DMS53 treated with DMSO at 0.1 percent for 48 hours (cell line): Measurements from ENCODE around the gene CYP3A7.
"Not testable (repeated sequence)": the region's sequence is repeated elsewhere in the genome, so short reads cannot be mapped to it uniquely, and the experiment has no call there.

Experiments used
- DNase-seq: peaks from one replicate; lab custom pipeline; 2025; ENCODE audit not compliant: unreplicated experiment; lab: John Stamatoyannopoulos, UW

CYP3A7 gene

GRCh38 chr7:99709838-99710578, 25.0 kb downstream of the CYP3A7 start:
- DNase-seq: no peak

- DNase-seq: no peak
Observed at GRCh38 chr7:99709260-99709659, 25.7 kb downstream of the CYP3A7 start.

GRCh38 chr7:99707096-99707495, 27.9 kb downstream of the CYP3A7 start:
- no peak for DNase-seq

- DNase-seq: no peak
Observed at GRCh38 chr7:99699946-99700345, 35.0 kb downstream of the CYP3A7 start.

- peak; percentile 6 for DNase-seq
Observed at GRCh38 chr7:99698867-99699730, 35.9 kb downstream of the CYP3A7 start.

- no peak for DNase-seq
Observed at GRCh38 chr7:99694912-99695304, 40.1 kb downstream of the CYP3A7 start.

GRCh38 chr7:99694201-99694911, 40.6 kb downstream of the CYP3A7 start:
- DNase-seq: no peak

GRCh38 chr7:99693427-99694200, 41.4 kb downstream of the CYP3A7 start:
- peak; percentile 77 for DNase-seq

GRCh38 chr7:99693100-99693426, 41.9 kb downstream of the CYP3A7 start:
- no peak for DNase-seq

GRCh38 chr7:99692563-99692962, 42.4 kb downstream of the CYP3A7 start:
- not testable (repeated sequence) for DNase-seq

GRCh38 chr7:99691658-99692057, 43.3 kb downstream of the CYP3A7 start:
- not testable (repeated sequence) for DNase-seq

GRCh38 chr7:99690918-99691317, 44.1 kb downstream of the CYP3A7 start:
- DNase-seq: not testable (repeated sequence)

GRCh38 chr7:99685871-99686608, 49.0 kb downstream of the CYP3A7 start:
- not testable (repeated sequence) for DNase-seq

GRCh38 chr7:99685129-99685758, 49.8 kb downstream of the CYP3A7 start:
- no peak for DNase-seq

- no peak for DNase-seq
Observed at GRCh38 chr7:99679400-99680191, 55.4 kb downstream of the CYP3A7 start, which contains the start of gene CYP3A5. CYP3A5 (minus strand) TSS chr7:99679996; CDS start chr7:99679896, 100 bp downstream.

GRCh38 chr7:99679032-99679399, 56.0 kb downstream of the CYP3A7 start:
- peak; percentile 77 for DNase-seq

GRCh38 chr7:99677648-99678045, 57.3 kb downstream of the CYP3A7 start:
- no peak for DNase-seq

GRCh38 chr7:99677013-99677647, 57.9 kb downstream of the CYP3A7 start:
- DNase-seq: no peak
